Tibial nerve (tissue), 3 donors: ENCODE data around the gene MEIS2.

Experiments
- CTCF ChIP-seq, 5 experiments: fragments of 200-600 bp in 3 of 5; fragments of 450-650 bp in 2 of 5; sonication (generic) in 3 of 5; IDR thresholded peaks; one replicate each; pipeline ENCODE4 v1.5.1; 2016 to 2019; ENCODE audit warnings: antibody characterized with exemption in 5 of 5, mild to moderate bottlenecking in 3 of 5, moderate library complexity in 2 of 5
- POLR2A ChIP-seq, 2 donors: fragments of 450-650 bp; IDR thresholded peaks; one replicate each; pipeline ENCODE4 v1.6.1; 2017; ENCODE audit warnings: antibody characterized with exemption in 2 of 2, mild to moderate bottlenecking in 2 of 2, moderate library complexity in 2 of 2

- peak; percentile 10 to 50 for TF ChIP-seq POLR2A (IDR thresholded peaks at IDR 0.05)
- TF ChIP-seq CTCF (IDR thresholded peaks at IDR 0.05): no peak
Measured at GRCh38 chr15:37100109-37100965, at the start of gene MEIS2.
